Gastrocnemius medialis (tissue), 4 donors: ENCODE results near the gene SCUBE1. TPM values are rescaled to one million over a fixed set of nuclear protein-coding genes. Genes with fewer than 3 reads are reported as not detected.

Experiments
- ATAC-seq, 2 donors: fragments of 150-250 bp; one replicate each; pipeline ENCODE4 v1.9.1; 2016
- DNase-seq, 2 donors: peaks; one replicate each; pipeline ENCODE4 v3.0.0-alpha.2; 2019
- H3K27ac ChIP-seq, 4 donors: fragments of 200-600 bp; sonication (generic); 1 replicate in 1 of 4; 2 replicates in 3 of 4; pipeline ENCODE4 v1.5.1; 2016 to 2018; ENCODE audit warnings: mild to moderate bottlenecking in 2 of 4, moderate library complexity in 1 of 4
- H3K27me3 ChIP-seq, 3 donors: fragments of 200-600 bp; sonication (generic) in 2 of 3; 1 replicate in 1 of 3; 2 replicates in 2 of 3; pipeline versions ENCODE4 v1.5.1 to v1.6.0; 2016 to 2019; ENCODE audit warnings: mild to moderate bottlenecking in 1 of 3, moderate library complexity in 1 of 3
- H3K36me3 ChIP-seq, 2 donors: fragments of 200-600 bp; sonication (generic) in 1 of 2; one replicate each; pipeline ENCODE4 v1.5.1; 2017 to 2018
- H3K4me1 ChIP-seq, 2 donors: fragments of 200-600 bp; sonication (generic) in 1 of 2; one replicate each; pipeline ENCODE4 v1.5.1; 2016 to 2017; ENCODE audit warnings: mild to moderate bottlenecking in 2 of 2
- H3K4me3 ChIP-seq, 4 donors: fragments of 200-600 bp; sonication (generic) in 3 of 4; 1 replicate in 1 of 4; 2 replicates in 3 of 4; pipeline ENCODE4 v1.5.1; 2016 to 2019; ENCODE audit warnings: mild to moderate bottlenecking in 2 of 4
- H3K9me3 ChIP-seq, 3 donors: fragments of 200-600 bp; sonication (generic) in 2 of 3; 1 replicate in 1 of 3; 2 replicates in 2 of 3; pipeline ENCODE4 v1.5.1; 2016 to 2019
- POLR2A ChIP-seq, 2 donors: fragments of 450-650 bp; IDR thresholded peaks; one replicate each; pipeline ENCODE4 v1.6.1; 2017; ENCODE audit warnings: antibody characterized with exemption in 2 of 2, mild to moderate bottlenecking in 2 of 2, moderate library complexity in 2 of 2
- in situ Hi-C, 4 donors: fragments of 200-750 bp; cut with MboI; loops; one replicate each; pipeline versions ENCODE4 v1.15.0 to v1.8.0; 2017; ENCODE audit warnings: low sequenced_read_pairs in 4 of 4
- intact Hi-C: fragments of 100-400 bp; cut with DNase I; formaldehyde crosslinking; loops from one replicate; pipeline ENCODE4 v1.15.1; 2023; ENCODE audit warnings: low total_unique reads
- total RNA-seq, 4 donors: library from RNA; depleted of rRNA; stranded (reverse); fragments of >200 nt; gene quantifications; one replicate each; pipeline versions ENCODE4 v1.1.0 to v1.2.3, GENCODE V29; 2016
- TF ChIP-seq, protein P1 (sequence below), 5 experiments: fragments of 450-650 bp in 3 of 5; fragments of 200-600 bp in 2 of 5; sonication (generic) in 2 of 5; IDR thresholded peaks in 4 of 5; conservative IDR thresholded peaks in 1 of 5; 1 replicate in 4 of 5; 2 replicates in 1 of 5; pipeline ENCODE4 v1.5.1; 2016 to 2019; ENCODE audit warnings: antibody characterized with exemption in 5 of 5, mild to moderate bottlenecking in 3 of 5, moderate library complexity in 3 of 5

SCUBE1 gene
- total RNA-seq, 4 donors from 2014 or later: 0.20 to 0.55 (median 0.41) TPM

GRCh38 chr22:43267981-43268660, 75.1 kb downstream of the SCUBE1 start:
- Histone ChIP-seq H3K36me3 (no peaks in the 10 kb centered on the region), H3K4me1 (peaks cover 4 to 9% of the 10 kb centered on the region in 2 donors), H3K27me3 (peaks cover 4 to 31% (median 12%) of the 10 kb centered on the region in 3 donors), H3K9me3 (no peaks in the 10 kb centered on the region), H3K27ac (no peak overlapping the region), H3K4me3 (no peak overlapping the region)
- in situ Hi-C loops (no loop called here), intact Hi-C loops (no loop called here)
- TF ChIP-seq POLR2A (IDR thresholded peaks at IDR 0.05): no peak
- TF ChIP-seq, protein P1, sequence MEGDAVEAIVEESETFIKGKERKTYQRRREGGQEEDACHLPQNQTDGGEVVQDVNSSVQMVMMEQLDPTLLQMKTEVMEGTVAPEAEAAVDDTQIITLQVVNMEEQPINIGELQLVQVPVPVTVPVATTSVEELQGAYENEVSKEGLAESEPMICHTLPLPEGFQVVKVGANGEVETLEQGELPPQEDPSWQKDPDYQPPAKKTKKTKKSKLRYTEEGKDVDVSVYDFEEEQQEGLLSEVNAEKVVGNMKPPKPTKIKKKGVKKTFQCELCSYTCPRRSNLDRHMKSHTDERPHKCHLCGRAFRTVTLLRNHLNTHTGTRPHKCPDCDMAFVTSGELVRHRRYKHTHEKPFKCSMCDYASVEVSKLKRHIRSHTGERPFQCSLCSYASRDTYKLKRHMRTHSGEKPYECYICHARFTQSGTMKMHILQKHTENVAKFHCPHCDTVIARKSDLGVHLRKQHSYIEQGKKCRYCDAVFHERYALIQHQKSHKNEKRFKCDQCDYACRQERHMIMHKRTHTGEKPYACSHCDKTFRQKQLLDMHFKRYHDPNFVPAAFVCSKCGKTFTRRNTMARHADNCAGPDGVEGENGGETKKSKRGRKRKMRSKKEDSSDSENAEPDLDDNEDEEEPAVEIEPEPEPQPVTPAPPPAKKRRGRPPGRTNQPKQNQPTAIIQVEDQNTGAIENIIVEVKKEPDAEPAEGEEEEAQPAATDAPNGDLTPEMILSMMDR (IDR thresholded peaks at IDR 0.05 in 4 of 5, conservative IDR thresholded peaks at IDR 0.05 in 1 of 5): no peak
- no peak for ATAC-seq
- DNase-seq: no peak

DNA sequence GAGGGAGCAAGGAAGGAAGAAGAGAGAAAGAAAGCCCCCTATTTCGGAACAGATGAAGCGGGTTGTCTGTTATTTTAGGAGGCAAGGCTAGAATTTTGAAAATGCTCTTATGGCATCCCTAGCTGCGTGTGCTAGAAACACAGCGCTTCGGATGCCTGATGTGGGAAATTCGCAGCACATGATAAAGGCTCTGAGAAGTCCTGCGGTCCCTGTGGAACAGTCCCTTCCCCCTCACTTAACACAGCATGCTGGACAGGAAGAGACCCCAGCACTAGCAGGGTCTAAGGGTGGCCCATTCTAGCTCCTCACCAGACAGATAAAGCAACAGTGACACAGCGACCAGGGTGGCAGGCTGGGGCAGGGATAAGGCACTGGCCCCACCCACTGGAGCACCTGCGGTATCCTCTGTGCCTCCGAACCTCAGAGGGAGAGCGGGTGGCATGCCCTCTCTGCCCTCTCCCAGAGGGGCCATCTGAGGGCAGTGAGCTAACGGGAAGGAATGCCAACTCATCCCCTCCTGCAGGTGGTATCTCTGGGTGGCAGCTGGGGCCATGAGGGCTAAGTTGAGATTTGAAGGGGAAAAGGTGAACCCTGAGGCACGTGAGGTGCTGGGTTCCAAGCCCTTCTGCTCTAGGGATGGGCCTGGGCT, 75.7 kb downstream of the SCUBE1 start:
- Histone ChIP-seq H3K4me3 (no peak overlapping the region), H3K36me3 (no peaks in the 10 kb centered on the region), H3K27ac (no peak overlapping the region), H3K4me1 (peaks cover 4 to 9% of the 10 kb centered on the region in 2 donors), H3K27me3 (peaks cover 4 to 31% (median 12%) of the 10 kb centered on the region in 3 donors), H3K9me3 (no peaks in the 10 kb centered on the region)
- TF ChIP-seq POLR2A (IDR thresholded peaks at IDR 0.05): no peak
- TF ChIP-seq, protein P1 (IDR thresholded peaks at IDR 0.05 in 4 of 5, conservative IDR thresholded peaks at IDR 0.05 in 1 of 5): no peak
- no peak for DNase-seq
- no peak for ATAC-seq
- in situ Hi-C loops: no loop called here
- intact Hi-C loops: no loop called here

DNA sequence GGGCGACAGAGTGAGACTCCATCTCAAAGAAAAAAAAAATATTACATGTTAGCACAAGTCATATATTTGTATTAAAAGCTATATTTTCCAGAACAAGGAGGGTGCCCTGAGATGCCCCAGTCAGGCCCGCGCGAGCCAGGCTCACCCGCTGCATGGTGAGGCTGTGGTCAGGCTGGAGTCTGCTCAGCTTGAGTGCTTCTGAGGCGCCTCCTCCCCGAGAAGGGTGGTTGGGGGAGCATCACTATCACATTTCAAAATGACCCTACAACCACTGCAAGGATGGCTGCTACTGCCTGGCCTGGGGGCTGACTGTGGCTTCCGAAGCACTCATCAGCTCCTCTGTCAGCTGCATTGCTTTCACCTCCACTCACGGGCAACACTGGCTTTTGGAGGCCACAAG, 77.1 kb downstream of the SCUBE1 start:
- in situ Hi-C loops (no loop called here), intact Hi-C loops (no loop called here)
- Histone ChIP-seq H3K36me3 (no peaks in the 10 kb centered on the region), H3K27ac (no peak overlapping the region), H3K4me1 (peaks cover 4 to 9% of the 10 kb centered on the region in 2 donors), H3K4me3 (no peak overlapping the region), H3K27me3 (peaks cover 4 to 31% (median 12%) of the 10 kb centered on the region in 3 donors), H3K9me3 (no peaks in the 10 kb centered on the region)
- ATAC-seq (no peak), DNase-seq (no peak)
- TF ChIP-seq, protein P1 (IDR thresholded peaks at IDR 0.05 in 4 of 5, conservative IDR thresholded peaks at IDR 0.05 in 1 of 5): no peak
- no peak for TF ChIP-seq POLR2A (IDR thresholded peaks at IDR 0.05)

- Histone ChIP-seq H3K4me3 (peak overlapping the region in 2 of 4 donors; percentile 2 to 10), H3K9me3 (no peaks in the 10 kb centered on the region), H3K27me3 (peaks cover 4 to 31% (median 12%) of the 10 kb centered on the region in 3 donors), H3K36me3 (no peaks in the 10 kb centered on the region), H3K27ac (no peak overlapping the region), H3K4me1 (peaks cover 4 to 9% of the 10 kb centered on the region in 2 donors)
- peak in 1 of 2 donors; percentile 17 for DNase-seq
- ATAC-seq: peak in 1 of 2 donors; percentile 45
- TF ChIP-seq POLR2A (IDR thresholded peaks at IDR 0.05): no peak
- TF ChIP-seq, protein P1 (IDR thresholded peaks at IDR 0.05 in 4 of 5, conservative IDR thresholded peaks at IDR 0.05 in 1 of 5): no peak
- intact Hi-C loops: no loop called here
- in situ Hi-C loops: no loop called here
Observed at GRCh38 chr22:43263645-43264514, 79.3 kb downstream of the SCUBE1 start.
